Stimulated activated CD4-positive, alpha-beta T cell treated with anti-CD3 and anti-CD28 coated beads, Interleukin-4, amount 100 ng/mL, for 24 hours (primary cell): ENCODE measurements around the gene NPBWR2.

Source experiments
- DNase-seq: peaks from one replicate; pipeline ENCODE4 v3.0.0-alpha.2; 2020

The NPBWR2 gene

DNA sequence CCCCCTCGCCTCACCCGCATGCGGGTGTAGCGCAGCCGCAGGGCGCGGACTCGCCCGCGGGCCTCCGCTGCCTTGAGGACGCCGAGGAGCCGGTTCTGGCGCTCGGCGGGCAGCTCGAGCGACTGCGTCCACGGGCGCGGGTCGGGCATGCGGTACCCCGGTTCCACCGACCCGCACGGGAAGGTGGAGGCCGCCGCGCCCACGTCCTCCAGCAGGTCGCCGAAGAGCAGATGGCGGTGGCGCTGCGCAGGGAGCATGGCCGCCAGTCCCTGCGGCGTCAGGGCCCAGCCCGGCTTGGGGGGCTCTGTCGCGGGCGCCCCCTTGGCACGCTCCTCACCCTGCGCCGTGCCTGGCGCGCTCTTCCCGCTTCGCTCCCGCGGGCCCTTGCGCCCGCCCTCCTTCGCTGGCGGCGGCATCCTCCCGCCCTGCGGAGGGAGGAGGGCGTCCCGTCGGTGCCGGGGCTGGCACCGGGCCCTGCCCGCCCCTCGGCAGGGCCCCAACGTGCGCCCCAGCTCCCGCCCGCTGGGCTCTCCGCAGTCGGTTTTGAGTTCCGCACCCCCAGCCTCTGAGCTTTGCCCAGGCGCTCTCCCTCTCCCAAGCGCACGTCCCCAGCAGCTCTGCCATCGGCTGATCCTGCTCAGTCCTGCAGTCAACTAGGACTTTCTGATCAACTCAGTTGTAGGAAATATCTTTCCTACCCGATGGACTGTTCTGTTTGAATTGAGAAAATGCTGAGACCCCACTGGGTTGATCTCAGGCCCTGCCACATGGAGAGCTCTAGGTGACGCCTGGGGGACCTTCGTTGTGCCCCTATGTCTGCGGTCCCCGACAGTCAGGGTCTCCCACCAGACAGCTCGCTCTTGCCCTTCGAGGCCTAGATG is 23.3 kb downstream of the NPBWR2 start, which contains the start of gene LKAAEAR1:
LKAAEAR1 (minus strand) TSS at position 595 of the 881 bp plus-strand sequence; CDS start at position 416, 179 bp downstream.
- DNase-seq = no peak

DNA sequence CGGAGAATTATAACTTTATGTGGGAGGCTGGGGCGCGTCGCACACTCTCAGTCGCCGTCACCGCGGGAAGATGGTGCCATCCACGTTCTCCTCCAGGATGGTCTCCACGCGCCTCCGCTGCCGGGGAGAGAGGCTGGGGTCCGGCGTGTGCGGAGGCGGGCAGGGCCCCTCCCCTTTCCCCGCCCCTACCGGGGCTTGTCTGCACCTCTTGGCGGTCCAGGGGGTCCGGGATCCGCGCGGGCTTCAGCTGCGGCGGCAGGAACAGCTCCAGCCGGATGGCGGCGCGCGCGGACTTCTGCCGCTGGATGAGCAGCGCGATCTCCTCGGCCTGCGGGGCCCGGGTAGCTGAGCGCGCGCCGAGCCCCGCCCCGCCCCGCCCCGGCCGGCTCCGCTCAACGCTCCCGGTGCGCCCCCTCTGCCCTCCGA is 24.0 kb downstream of the NPBWR2 start:
- DNase-seq = peak; percentile 74

DNA sequence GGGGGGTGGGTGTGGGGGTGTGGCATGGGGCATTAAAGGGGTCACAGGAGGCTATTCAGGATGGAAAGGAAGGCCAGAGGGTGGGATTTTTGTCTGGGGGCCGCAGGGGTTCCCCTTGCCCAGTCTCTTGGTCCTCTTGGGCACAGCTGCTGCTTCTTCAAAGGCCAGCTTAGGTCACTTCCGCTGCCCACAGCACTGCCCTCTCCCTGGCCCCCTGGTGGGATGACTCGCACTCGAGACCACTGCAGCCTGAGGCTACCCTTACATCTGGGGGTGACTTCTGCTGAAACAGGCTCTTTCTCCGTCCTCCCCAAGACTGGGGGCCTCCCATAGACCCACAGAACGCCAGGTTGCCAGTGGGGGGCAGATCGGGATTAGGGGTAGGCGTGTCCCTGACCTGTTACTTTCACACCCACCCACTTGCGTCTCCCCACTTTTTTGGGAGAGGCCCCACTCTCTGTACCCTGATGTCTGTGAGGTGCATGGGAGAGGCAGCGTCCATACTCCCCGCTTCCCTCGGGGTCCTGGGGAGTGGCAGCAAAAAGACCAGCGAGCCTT is 24.5 kb downstream of the NPBWR2 start:
- DNase-seq = no peak

DNA sequence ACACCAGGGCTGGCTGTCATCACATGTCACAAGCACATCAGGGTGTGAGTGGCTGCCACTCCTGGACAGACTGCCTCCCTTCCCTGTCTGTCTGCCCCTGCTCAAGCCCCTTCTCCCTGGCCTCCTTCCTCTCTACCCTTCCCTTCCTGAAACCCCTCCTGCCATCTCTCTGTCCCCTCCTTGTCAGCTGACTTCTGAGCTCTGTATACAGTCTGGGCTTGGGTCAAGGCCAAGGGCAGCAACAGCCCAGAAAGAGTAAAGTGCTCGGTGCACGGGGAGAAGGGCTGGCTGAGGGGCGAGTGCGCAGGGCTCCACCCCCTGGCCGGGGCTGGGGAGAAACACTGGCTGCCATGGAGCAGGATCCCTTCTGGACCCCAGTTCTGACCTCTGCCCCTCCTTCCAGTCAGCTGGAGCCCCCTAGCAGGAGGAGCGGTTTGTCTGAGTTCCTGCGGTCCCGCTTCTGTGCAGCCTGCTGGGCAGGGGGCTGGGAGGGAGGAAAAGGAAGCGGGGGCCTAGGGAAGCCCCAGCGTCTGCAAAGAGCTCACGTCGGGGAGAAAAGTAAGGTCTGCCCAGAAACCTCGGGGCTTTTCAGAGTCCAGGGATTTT is 25.1 kb downstream of the NPBWR2 start:
- no peak for DNase-seq

DNA sequence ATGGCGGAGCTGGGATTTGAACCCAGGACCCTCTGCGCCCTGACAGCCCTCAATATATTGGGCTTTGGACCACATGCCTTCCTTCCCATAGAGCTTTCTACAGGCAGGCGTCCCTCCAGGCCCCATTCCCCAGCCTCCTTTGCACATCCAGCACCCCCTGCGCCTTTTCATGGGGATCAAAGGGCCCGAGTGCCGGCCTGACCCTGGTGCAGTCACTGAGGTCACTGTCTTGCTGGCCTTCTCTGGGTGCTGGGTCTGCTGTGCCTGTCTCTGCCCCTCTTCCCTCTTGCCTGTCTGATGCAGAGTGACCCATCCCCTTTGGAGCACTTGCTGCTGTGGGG is 25.8 kb downstream of the NPBWR2 start:
- DNase-seq = no peak

DNA sequence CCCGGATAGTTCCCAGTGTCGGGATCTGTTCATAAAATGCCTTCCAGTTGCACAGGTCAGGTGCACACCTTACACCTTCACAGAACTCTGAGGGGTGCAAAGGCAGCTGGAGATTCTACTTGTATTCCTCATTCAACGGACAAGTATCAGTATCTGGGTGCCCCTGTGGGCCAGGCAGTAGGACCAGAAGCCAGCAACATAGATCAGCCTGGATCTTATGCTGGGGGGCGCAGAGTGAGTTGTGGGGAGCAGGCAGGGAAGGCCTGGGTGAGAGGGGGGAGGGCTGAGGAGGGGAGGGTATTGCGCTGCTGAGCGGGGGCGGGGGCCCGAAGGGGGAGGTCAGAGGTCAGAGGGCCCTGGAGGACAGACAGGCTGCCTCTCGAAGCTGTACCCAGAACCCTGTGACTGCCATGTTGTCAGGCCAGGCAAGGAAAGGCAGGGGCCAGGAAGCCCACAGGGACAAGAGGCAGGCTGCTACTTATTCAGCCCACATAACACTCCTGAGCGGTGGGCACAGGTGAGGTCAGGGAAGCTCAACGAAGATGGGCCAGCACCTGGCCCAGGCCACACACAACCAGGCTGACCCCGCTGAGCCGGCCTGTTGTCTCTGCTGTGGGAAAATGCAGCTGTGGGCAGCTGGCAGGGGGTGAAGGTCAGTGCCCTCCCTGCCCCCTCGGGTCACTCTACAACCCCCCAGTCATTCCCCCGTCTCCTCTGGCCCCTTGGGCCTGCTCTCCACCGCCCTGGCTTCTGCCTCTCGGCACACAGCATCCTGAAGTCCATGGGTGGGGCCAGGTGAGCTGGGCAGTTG is 26.3 kb downstream of the NPBWR2 start:
- DNase-seq = no peak

DNA sequence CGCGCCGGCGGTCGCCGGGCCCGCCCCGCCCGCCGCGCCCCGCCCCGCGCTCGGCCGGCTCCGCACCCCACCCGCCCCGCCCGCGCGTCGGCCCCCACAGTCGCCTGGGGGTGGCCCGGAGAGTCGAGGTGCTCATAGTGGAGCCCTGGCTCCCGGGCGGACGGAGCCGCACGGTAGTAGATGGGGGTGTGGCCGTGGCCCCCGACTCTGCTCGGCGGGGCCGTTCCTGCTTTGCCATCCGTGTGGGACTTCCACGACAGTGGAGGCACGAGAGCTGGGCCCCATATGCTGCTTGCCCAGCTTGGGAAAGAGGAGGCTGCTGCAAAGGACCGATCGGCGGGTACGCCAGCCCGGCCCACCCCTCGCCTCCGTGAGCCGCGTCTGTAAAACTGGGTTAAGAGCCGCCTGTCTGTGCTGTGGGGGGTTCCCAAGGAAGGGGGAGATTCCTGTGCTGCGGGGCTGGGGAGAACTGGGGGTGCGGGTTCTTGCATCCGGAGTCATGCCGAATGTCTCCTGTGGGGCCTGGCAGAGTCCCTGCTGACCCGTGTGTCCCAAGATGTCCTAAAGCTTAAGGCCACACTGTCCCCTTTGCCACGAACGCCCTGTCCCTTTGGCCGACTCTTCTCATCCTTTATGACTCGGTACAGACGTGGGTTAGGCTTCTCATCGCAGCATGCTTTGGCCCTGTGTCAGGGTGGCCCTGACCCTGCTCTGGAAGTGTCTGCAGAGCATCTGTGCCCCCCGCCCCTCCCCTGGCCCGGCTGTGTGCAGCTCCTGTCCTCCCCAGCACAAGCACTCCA is 27.2 kb downstream of the NPBWR2 start, which contains the start of gene OPRL1:
OPRL1 (plus strand) TSS at position 70 of the 800 bp plus-strand sequence. CDS start 12,639 bp downstream, outside the sequence.
- no peak for DNase-seq

DNA sequence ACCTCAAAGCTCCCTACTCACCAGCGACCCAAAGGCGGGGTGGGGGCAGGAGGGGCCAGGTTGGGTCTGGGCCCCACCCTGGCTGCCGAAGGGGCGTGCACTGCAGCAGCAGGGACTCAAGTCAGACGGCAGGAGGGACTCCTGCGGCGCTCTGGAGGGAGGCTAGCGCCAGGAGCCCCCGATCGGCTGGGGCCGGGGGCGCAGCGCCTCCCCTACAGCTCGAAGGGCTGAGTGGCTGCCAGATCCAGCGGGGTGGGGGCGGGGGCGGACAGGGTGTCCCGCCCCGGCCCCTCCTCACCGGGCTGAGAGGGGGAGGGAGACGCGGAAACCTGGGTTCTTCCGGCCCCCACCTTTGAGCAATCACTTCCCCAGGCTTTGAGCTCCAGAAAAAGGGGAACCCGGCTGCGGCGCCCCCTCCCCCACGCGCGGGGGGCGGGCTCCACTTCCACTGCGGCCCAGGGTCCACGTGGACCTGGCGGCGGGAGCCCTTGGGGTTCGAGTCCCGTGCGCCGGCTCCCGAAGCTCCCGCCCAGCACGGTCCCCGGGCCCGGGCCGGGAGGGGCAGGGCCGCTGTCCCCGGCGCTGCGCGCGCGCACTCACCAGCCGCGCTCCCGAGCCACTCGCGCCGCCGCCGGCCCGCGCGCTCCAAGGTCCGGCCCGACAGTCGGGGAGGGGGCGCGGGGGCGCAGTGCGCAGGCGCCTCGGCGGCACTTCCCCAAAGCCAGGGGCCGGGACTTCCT is 27.9 kb downstream of the NPBWR2 start, which contains the start of gene RGS19:
RGS19 (minus strand) TSS at position 246 of the 740 bp plus-strand sequence. CDS start 2,632 bp downstream, outside the sequence.
- DNase-seq = peak; percentile 62

DNA sequence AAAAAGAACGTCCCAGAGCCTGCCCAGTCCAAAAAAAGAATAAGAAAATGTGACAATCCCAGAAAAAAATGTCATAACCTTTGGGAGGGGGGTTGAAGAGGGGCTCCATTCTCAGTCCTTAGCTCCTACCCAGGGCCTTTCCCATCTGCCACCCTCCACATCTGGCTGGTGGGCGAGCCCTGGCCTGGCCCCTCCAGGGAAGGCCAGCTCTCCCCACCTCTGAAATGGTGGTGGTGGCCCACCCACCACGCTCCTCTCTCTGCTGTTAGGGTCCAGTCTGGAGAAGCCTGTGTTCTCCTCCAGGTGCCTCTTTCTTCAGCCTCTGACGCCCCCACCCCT is 28.5 kb downstream of the NPBWR2 start:
- no peak for DNase-seq

DNA sequence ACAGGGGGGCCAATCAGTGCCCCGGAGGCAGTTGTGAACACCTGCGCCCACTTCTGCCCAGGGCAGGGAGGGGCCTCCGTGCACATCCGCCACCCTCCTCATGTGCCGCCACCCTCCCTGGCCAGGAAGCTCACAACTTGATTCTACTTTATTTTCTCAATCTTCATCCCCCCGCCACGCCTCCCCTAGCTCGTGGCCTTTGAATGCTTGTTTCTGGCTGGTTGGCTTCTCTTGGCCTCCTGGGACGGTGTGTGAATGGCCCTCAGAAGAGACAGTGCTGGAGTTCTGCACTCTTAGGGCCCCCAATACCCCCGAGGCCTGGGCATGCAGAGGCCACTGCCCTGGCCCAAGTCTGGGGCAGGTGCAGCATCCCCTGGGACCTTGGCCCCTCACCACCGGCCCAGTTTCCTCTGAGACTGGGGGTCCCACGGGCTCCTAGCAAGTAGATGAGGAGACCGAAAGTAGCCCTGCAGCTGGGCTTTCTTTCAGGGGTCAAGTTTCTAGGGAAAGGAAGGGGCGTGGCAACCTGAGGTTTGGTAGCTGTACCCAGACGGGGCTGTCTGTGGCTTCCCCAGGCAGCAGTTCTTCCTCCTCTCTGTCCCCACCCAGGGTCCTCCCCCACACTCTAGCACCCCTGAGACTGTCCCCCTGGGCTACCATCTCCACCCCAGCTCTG is 29.4 kb downstream of the NPBWR2 start:
- peak; percentile 50 for DNase-seq

DNA sequence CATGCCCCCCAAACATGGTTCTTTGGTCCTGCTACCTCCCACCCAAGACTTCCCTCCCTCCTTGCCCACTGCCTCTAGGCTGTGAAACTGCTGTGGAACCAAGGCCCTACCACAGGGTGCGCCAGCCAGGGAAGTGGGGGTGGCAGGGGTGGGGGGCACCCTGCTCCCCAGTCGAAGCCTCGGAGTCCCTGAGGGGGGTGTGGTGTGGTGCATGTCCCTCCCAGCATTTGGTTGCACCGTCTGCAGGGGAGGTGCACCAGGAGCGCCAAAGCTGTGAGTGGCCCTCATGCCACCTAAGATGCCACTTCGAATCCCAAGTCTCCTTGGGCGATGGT is 29.9 kb downstream of the NPBWR2 start:
- no peak for DNase-seq

DNA sequence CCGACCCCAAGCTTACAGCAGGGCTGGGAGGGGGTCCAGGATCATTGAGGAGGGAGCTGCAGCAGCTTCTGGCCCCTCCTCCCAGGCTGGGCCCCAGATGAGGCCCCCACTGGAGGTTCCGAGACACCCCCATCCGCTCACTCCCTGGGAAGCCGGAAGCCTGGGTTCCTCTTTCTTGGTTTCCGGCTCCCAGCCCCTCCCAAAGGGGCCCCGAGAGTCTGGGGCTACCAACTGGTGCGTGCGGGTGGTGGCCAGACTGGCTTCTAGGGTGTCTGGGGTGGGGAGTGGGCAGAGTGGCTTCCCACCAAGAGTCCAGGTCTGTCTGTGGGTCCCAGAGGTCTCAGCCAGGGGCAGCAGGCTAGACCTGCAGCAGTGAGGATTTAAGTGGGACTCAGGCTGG is 30.3 kb downstream of the NPBWR2 start:
- peak; percentile 40 for DNase-seq

DNA sequence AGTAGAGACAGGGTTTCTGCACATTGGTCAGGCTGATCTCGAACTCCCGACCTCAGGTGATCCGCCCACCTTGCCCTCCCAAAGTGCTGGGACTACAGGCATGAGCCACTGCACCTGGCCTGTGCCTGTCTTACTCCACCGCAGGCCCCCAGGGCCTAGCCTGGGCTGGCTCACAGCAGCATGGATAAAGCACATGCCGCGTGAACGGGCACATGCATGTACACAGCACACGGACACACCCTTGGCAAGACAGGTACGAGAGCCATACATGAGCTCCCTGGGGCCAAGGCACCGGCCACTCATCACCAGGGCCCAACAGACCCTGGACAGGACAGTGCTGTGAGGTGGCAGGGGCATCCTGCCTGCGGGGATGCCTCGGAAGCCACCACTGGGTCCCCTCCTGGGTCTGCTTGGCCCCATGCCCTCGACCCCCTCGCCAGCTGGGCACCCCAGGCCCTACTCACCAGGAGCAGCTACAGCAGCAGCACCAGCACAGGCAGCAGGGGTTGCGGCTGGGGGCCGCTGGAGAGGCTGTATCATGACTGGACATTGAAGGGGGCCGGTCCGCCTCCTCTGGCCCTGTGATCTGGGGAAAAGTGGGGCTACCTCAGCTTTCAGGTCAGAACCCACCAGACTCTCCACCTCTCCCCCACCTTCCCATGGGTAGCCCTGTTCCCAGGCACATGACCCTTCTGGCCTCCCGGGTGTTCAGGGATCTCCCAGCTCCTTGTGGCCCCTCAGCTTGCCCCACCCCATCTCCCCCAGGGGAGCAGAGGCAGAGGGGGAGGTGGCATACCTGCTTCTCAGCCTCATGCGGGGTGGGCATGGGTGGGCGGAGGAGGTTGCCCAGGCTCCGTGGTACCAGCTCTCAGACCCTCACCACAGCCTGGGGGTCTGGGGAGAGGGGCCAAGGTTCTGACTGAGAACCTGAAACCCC is 31.0 kb downstream of the NPBWR2 start:
- DNase-seq = no peak

DNA sequence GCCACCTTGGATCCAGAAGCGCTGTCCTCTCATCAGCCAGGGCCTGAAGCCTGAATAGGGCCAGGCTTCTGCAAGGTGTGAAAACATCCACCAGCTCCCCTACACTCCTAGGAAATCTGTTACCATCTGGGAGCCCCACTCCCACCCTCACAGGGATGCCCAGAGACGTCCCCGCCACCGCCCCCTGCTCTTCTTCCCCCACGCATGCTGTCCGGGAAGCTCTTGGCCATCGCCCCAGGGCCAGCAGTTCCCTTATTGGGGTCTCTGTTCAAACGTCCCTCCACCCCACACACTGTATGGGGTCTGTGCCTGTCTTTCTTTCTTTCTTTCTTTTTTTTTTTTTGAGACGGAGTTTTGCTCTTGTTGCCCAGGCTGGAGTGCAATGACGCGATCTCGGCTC is 31.8 kb downstream of the NPBWR2 start:
- no peak for DNase-seq

DNA sequence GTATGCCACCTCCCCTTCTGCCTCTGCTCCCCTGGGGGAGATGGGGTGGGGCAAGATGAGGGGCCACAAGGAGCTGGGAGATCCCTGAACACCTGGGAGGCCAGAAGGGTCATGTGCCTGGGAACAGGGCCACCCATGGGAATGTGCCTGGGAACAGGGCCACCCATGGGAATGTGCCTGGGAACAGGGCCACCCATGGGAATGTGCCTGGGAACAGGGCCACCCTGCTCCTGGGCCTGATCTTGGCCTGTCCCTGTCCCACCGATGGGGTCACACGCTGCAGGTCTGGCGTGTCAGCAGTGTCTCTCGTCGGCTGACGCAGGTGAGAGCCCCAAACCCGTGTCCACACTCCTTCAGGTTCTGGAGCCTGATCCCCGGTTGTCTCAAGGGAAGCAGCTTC is 32.4 kb downstream of the NPBWR2 start:
- DNase-seq = no peak

DNA sequence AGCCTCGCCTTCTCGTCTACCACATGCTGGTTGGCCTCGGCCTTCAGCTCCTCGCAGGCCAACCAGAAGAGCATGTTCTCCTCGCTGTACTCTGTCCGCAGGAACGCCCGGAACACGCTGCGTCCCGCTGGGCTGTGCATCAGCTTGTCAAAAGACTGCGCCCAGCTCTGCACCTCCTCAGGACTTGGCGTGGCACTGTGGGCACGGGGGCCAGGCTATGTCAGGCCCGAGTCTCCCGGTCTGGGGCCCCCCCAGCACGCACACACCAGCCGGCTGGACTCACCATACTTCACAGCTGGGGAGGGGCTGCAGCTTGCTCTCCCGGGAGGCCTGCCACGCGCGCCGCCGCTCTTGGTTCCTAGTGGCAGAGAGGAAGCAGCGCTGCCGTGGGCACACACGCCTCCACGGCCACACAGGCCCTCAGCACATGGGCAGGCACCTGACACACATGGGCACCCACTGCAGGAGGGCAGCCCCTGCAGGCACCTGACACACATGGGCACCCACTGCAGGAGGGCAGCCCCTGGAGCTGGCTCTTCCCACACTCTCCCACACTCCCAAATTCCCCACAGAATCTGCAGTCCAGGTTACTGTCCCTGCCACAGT is 33.1 kb downstream of the NPBWR2 start:
- no peak for DNase-seq

DNA sequence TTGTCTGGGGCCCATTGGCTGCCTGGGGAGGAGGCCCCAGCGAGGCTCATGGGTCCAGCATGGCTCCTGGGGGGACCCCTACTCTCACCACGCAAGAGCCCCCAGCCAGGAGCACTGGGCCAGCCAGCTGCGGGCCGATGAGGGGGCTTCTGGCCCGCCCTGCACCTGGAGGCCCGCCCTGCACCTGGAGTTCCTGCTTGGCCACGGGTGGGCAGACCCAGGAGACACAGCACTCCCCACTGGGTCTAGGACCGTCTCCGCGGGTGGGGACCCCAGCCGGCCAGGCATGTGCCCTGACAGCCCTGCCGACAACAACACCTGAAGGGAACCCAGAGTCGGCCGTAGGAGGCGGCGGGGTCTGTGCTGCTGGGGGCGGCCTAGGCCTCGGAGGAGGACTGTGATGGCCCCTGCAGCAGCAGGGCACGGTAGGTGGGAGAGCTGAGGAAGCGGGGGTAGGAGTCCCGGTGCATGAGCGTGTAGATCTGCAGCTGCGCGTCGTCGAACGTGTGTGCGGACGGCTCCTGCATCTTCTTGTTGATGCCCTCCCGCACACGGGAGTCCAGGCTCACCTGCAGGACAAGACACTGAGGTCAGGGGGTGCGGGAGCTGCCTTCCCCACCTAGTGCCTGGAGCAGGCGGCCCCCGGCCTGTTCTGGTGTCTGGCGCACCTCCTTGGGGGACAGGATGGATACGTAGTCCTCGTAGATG is 33.7 kb downstream of the NPBWR2 start:
- DNase-seq = no peak

DNA sequence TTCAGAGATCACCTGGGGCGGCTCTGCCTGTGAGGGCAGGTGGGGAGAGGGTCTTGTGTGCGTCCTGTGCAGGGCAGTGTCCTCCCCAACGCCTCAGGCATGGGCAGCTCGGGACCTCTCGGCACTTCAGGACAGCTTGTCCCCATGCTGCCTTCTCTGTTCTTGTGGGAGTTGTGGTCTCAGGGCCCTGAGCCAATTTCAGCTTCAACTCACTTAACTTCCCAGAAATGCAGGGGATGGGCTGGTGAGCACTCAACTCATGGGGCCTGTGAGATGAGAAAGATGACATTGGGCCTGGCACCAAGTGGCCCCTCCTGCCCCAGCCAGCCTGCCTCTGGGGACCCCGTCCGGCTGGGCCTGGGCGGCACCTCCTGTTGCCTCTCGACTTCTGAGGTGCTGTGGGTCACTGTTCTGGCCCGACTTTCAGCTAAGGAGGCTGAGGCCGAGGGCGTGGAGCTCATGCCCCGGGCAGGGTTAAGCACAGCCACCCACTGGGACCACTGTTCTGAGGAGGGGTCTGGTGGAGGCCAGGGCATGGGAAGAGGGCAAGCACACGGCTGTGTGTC is 34.8 kb downstream of the NPBWR2 start:
- DNase-seq = no peak
